ENCODE measurements around the gene NMUR2. TPM values are rescaled to one million over a fixed set of nuclear protein-coding genes. Genes with fewer than 3 reads are reported as not detected.

NMUR2 gene, protein sequence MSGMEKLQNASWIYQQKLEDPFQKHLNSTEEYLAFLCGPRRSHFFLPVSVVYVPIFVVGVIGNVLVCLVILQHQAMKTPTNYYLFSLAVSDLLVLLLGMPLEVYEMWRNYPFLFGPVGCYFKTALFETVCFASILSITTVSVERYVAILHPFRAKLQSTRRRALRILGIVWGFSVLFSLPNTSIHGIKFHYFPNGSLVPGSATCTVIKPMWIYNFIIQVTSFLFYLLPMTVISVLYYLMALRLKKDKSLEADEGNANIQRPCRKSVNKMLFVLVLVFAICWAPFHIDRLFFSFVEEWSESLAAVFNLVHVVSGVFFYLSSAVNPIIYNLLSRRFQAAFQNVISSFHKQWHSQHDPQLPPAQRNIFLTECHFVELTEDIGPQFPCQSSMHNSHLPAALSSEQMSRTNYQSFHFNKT
- total RNA-seq = not detected

DNA sequence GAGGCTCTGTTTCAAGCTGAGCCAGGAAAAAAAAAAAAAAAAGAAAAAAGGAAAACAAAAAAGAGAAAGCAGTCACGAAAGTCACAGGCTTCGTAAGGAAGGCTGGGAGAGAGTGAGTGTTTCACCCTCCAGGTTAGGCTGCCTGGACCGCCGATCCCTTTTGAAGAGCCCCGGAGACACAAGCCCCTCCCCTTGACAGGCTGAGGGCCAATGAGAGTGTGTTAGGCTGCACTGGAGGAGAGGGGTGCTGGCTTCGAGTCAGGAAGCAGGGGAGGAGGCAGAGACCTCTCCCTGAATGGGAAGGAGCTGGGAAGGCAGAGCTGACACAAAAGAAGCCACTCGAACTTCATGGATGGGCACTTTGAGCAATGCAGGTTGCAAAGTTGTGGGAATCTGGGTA lies at the start of gene NMUR2:
NMUR2 (minus strand) TSS at position 135 of the 400 bp plus-strand sequence. CDS start 166 bp downstream, outside the sequence.
- Histone ChIP-seq H3K4me3 (ENCODE audit: low read length in 3 of 3) (no peak within 1 kb of the TSS), H3K4me1 (ENCODE audit: control insufficient read depth in 3 of 3, insufficient read depth in 3 of 3, low read length in 3 of 3) (no peaks in the 10 kb centered on the region), H3K9me3 (ENCODE audit: control insufficient read depth in 3 of 3, low read length in 3 of 3) (no peaks in the 10 kb centered on the region), H3K9ac (ENCODE audit: low read depth in 1 of 3, low read length in 3 of 3) (no peak within 1 kb of the TSS), H3K27me3 (ENCODE audit: control insufficient read depth in 3 of 3, insufficient read depth in 3 of 3, low read length in 3 of 3) (no peaks in the 10 kb centered on the region), H3K27ac (ENCODE audit: low read depth, low read length) (no peak within 1 kb of the TSS), H3K36me3 (ENCODE audit: control insufficient read depth in 3 of 3, insufficient read depth in 3 of 3, low read length in 3 of 3) (no peaks in the 10 kb centered on the region)

DNA sequence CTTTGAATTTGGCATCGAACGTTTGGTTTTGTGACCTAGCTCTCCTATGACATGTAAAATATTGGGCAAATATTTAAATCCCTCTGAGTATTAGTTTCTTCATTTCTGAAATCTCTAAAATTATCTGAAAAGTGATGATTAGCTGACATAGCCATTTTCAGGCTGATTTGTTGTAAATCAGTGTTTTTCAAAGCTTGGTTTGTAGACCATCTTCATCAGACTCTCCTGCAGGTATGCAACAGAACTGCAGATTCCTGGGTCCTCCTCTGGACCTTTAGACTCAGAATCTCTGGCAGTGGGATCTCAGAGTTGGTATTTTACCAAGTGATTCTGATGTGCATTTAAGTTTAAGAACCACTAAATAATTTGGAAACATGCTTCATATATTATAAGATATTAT lies 38.9 kb upstream of the NMUR2 start:
- no peaks in the 10 kb centered on the region for H3K4me1 ChIP-seq (ENCODE audit: control insufficient read depth in 3 of 3, insufficient read depth in 3 of 3, low read length in 3 of 3)
- H3K27ac ChIP-seq (ENCODE audit: low read depth, low read length) = no peak overlapping the region
- peaks cover 0 to 2% (median 0%) of the 10 kb centered on the region in 3 donors for H3K9me3 ChIP-seq (ENCODE audit: control insufficient read depth in 3 of 3, low read length in 3 of 3)
- H3K9ac ChIP-seq (ENCODE audit: low read depth in 1 of 3, low read length in 3 of 3) = no peak overlapping the region
- H3K27me3 ChIP-seq (ENCODE audit: control insufficient read depth in 3 of 3, insufficient read depth in 3 of 3, low read length in 3 of 3) = no peaks in the 10 kb centered on the region
- H3K36me3 ChIP-seq (ENCODE audit: control insufficient read depth in 3 of 3, insufficient read depth in 3 of 3, low read length in 3 of 3) = no peaks in the 10 kb centered on the region
- no peak overlapping the region for H3K4me3 ChIP-seq (ENCODE audit: low read length in 3 of 3)

DNA sequence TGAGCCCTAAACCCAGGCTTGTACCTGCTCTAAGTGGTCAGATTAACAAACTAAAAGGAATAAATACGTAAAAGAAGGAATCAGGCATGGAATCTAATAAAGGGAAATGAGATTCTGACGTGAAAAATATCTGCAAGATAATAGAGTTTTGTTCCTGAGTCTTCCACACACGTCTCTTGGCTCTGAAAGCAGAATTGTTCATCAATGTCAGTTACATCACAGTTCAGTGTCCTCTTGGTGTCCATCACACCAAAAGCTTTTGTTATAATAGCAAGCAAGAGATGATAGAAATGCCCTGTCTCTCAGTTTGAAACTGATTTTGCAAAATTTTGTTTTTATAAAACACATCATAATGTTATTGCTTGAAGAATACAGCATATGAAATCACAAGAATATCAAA lies 34.7 kb upstream of the NMUR2 start:
- Histone ChIP-seq H3K9me3 (ENCODE audit: control insufficient read depth in 3 of 3, low read length in 3 of 3) (no peaks in the 10 kb centered on the region), H3K9ac (ENCODE audit: low read depth in 1 of 3, low read length in 3 of 3) (no peak overlapping the region), H3K27me3 (ENCODE audit: control insufficient read depth in 3 of 3, insufficient read depth in 3 of 3, low read length in 3 of 3) (no peaks in the 10 kb centered on the region), H3K27ac (ENCODE audit: low read depth, low read length) (no peak overlapping the region), H3K36me3 (ENCODE audit: control insufficient read depth in 3 of 3, insufficient read depth in 3 of 3, low read length in 3 of 3) (no peaks in the 10 kb centered on the region), H3K4me1 (ENCODE audit: control insufficient read depth in 3 of 3, insufficient read depth in 3 of 3, low read length in 3 of 3) (no peaks in the 10 kb centered on the region), H3K4me3 (ENCODE audit: low read length in 3 of 3) (no peak overlapping the region)

DNA sequence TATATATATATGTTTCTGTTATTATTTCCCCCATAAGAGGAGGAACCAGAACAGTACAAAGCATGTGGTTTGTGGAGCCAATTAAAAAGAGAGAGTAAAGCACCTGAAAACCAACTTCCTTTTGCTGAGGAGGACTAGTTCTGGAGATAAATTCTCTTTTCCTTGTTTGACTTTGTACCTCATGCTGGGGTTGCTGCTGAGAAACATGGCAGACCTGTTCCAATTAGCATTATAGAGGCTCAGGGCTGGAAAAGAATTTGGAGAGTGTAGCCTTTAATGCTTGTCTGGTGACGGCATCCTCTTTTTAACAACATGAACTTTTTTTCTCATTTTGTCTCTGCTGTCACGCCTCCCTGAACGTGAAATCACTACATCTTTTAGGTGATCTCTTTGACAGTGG lies 32.8 kb upstream of the NMUR2 start:
- H3K27ac ChIP-seq (ENCODE audit: low read depth, low read length) = no peak overlapping the region
- H3K4me3 ChIP-seq (ENCODE audit: low read length in 3 of 3) = no peak overlapping the region
- no peaks in the 10 kb centered on the region for H3K36me3 ChIP-seq (ENCODE audit: control insufficient read depth in 3 of 3, insufficient read depth in 3 of 3, low read length in 3 of 3)
- no peaks in the 10 kb centered on the region for H3K4me1 ChIP-seq (ENCODE audit: control insufficient read depth in 3 of 3, insufficient read depth in 3 of 3, low read length in 3 of 3)
- H3K9ac ChIP-seq (ENCODE audit: low read depth in 1 of 3, low read length in 3 of 3) = no peak overlapping the region
- no peaks in the 10 kb centered on the region for H3K27me3 ChIP-seq (ENCODE audit: control insufficient read depth in 3 of 3, insufficient read depth in 3 of 3, low read length in 3 of 3)
- H3K9me3 ChIP-seq (ENCODE audit: control insufficient read depth in 3 of 3, low read length in 3 of 3) = no peaks in the 10 kb centered on the region

DNA sequence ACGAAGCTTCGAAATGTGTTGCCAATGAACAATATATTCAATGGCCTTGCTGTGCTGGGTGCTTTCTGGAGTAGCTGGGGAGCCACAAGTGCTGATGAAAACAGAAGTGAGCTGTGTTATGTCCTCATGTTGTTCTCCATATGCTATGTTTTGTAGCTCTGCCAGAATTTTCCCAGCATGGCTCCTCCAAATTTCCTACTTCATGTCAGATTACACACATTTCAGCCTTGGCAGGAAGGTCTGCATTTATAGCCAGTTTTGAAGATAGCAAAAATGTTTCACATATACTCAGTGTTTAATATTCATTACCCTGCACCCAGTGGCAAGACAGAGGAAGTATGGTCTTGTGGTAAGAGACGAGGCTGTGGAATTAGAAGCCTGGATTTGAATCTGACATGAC lies 22.6 kb upstream of the NMUR2 start:
- no peaks in the 10 kb centered on the region for H3K9me3 ChIP-seq (ENCODE audit: control insufficient read depth in 3 of 3, low read length in 3 of 3)
- no peaks in the 10 kb centered on the region for H3K4me1 ChIP-seq (ENCODE audit: control insufficient read depth in 3 of 3, insufficient read depth in 3 of 3, low read length in 3 of 3)
- no peak overlapping the region for H3K4me3 ChIP-seq (ENCODE audit: low read length in 3 of 3)
- H3K36me3 ChIP-seq (ENCODE audit: control insufficient read depth in 3 of 3, insufficient read depth in 3 of 3, low read length in 3 of 3) = no peaks in the 10 kb centered on the region
- no peak overlapping the region for H3K27ac ChIP-seq (ENCODE audit: low read depth, low read length)
- no peak overlapping the region for H3K9ac ChIP-seq (ENCODE audit: low read depth in 1 of 3, low read length in 3 of 3)
- H3K27me3 ChIP-seq (ENCODE audit: control insufficient read depth in 3 of 3, insufficient read depth in 3 of 3, low read length in 3 of 3) = no peaks in the 10 kb centered on the region

DNA sequence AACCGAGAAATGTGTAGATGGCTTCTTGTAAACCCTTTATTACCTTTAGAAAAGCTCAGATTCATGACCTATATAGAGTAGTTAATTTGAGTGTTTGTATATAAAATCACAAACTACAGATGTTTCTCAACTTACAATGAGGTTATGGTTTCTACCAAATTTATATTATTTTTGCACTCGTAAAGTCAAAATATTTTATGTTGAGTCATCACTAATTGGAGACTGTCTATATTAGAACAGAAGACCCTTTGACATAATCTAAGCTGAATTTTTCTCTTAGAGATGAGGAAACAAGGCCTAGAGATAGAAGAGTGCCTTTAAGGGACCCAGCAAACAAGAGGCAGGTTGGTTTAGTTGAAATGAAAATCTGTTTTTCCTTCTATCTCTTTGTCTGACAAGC lies 20.0 kb upstream of the NMUR2 start:
- no peaks in the 10 kb centered on the region for H3K4me1 ChIP-seq (ENCODE audit: control insufficient read depth in 3 of 3, insufficient read depth in 3 of 3, low read length in 3 of 3)
- no peaks in the 10 kb centered on the region for H3K9me3 ChIP-seq (ENCODE audit: control insufficient read depth in 3 of 3, low read length in 3 of 3)
- no peaks in the 10 kb centered on the region for H3K36me3 ChIP-seq (ENCODE audit: control insufficient read depth in 3 of 3, insufficient read depth in 3 of 3, low read length in 3 of 3)
- H3K27me3 ChIP-seq (ENCODE audit: control insufficient read depth in 3 of 3, insufficient read depth in 3 of 3, low read length in 3 of 3) = no peaks in the 10 kb centered on the region
- no peak overlapping the region for H3K9ac ChIP-seq (ENCODE audit: low read depth in 1 of 3, low read length in 3 of 3)
- no peak overlapping the region for H3K4me3 ChIP-seq (ENCODE audit: low read length in 3 of 3)
- H3K27ac ChIP-seq (ENCODE audit: low read depth, low read length) = no peak overlapping the region

DNA sequence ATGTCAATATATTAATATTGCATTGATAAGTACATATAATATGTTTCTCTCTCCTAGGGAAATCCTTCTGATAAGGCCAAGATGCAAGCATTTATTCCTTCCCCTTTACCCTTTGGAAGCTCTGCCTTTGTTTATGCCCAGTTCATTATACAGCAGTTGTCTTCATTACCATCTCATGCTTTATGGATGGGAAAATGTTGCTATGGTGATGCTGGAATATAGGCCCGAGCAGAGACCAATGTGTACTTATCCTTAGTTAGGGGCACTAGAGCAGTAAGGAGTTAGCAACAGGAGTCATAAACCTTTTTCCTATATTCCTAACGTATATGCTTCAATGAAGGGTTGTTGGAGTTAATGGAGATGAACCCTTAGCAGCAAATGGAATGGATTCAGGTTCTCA lies 19.4 kb upstream of the NMUR2 start:
- Histone ChIP-seq H3K9ac (ENCODE audit: low read depth in 1 of 3, low read length in 3 of 3) (no peak overlapping the region), H3K27ac (ENCODE audit: low read depth, low read length) (no peak overlapping the region), H3K36me3 (ENCODE audit: control insufficient read depth in 3 of 3, insufficient read depth in 3 of 3, low read length in 3 of 3) (no peaks in the 10 kb centered on the region), H3K4me3 (ENCODE audit: low read length in 3 of 3) (no peak overlapping the region), H3K9me3 (ENCODE audit: control insufficient read depth in 3 of 3, low read length in 3 of 3) (no peaks in the 10 kb centered on the region), H3K4me1 (ENCODE audit: control insufficient read depth in 3 of 3, insufficient read depth in 3 of 3, low read length in 3 of 3) (no peaks in the 10 kb centered on the region), H3K27me3 (ENCODE audit: control insufficient read depth in 3 of 3, insufficient read depth in 3 of 3, low read length in 3 of 3) (no peaks in the 10 kb centered on the region)

DNA sequence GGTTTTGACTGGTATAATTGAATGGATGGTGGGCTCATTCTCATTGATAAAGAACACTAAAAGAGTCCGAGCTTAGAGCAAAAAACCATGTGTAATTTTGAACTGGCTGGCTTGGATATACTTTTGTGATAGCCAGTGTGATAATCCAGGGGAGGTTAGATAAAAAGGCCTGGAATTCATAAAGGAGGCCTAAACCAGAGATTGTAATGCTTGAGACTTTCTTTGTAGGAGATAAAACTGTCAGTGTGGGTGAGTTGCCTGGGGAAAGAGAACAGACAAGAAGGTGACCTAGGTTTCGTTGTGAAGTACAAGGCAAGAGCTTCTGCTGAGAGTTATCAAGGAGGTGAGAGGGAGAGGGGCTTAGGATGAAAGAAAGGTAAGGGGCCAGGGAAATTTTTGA lies 17.0 kb upstream of the NMUR2 start:
- Histone ChIP-seq H3K27ac (ENCODE audit: low read depth, low read length) (no peak overlapping the region), H3K9ac (ENCODE audit: low read depth in 1 of 3, low read length in 3 of 3) (no peak overlapping the region), H3K9me3 (ENCODE audit: control insufficient read depth in 3 of 3, low read length in 3 of 3) (no peaks in the 10 kb centered on the region), H3K36me3 (ENCODE audit: control insufficient read depth in 3 of 3, insufficient read depth in 3 of 3, low read length in 3 of 3) (no peaks in the 10 kb centered on the region), H3K4me1 (ENCODE audit: control insufficient read depth in 3 of 3, insufficient read depth in 3 of 3, low read length in 3 of 3) (no peaks in the 10 kb centered on the region), H3K27me3 (ENCODE audit: control insufficient read depth in 3 of 3, insufficient read depth in 3 of 3, low read length in 3 of 3) (no peaks in the 10 kb centered on the region), H3K4me3 (ENCODE audit: low read length in 3 of 3) (no peak overlapping the region)

DNA sequence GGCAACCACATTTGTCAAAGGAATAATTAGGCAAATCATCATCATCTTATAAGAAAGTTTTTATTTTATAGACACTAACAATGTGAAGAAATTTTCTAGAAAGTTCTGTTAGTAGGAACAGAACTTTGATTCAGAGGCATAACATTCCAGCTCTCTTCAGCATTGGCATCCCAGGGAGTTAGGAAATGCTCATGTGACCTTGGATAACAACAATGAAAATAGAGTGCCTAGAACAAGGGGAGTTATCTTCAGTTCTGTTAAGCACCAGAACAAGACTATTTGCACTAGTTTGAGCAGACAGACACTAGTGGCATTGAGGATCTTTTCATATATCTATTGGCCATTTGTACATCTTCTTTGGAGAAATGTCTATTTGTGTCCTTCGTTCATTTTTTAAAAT lies 7.0 kb upstream of the NMUR2 start:
- no peak overlapping the region for H3K9ac ChIP-seq (ENCODE audit: low read depth in 1 of 3, low read length in 3 of 3)
- H3K36me3 ChIP-seq (ENCODE audit: control insufficient read depth in 3 of 3, insufficient read depth in 3 of 3, low read length in 3 of 3) = no peaks in the 10 kb centered on the region
- H3K27me3 ChIP-seq (ENCODE audit: control insufficient read depth in 3 of 3, insufficient read depth in 3 of 3, low read length in 3 of 3) = no peaks in the 10 kb centered on the region
- peaks cover 0 to 3% (median 0%) of the 10 kb centered on the region in 3 donors for H3K9me3 ChIP-seq (ENCODE audit: control insufficient read depth in 3 of 3, low read length in 3 of 3)
- no peak overlapping the region for H3K4me3 ChIP-seq (ENCODE audit: low read length in 3 of 3)
- no peaks in the 10 kb centered on the region for H3K4me1 ChIP-seq (ENCODE audit: control insufficient read depth in 3 of 3, insufficient read depth in 3 of 3, low read length in 3 of 3)
- H3K27ac ChIP-seq (ENCODE audit: low read depth, low read length) = no peak overlapping the region

DNA sequence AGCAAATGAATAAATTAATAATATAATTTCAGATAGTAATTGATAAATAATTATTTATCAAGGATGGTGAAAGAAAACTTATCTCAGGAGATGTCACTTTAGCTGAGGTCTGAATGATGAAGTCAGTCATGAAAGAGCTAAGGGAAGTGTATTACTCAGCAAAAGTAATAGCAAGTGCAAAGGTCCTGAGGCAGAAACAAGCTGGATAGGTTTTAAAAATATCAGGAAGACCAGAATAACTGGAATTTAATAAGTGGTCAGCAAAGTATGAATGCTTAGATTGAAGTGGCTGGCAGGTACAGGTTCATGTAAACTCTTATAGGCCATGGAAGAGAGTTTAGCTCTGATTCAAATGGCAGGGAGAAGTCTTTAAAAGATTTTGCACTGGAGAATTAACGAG lies 1.0 kb upstream of the NMUR2 start:
- no peak overlapping the region for H3K27ac ChIP-seq (ENCODE audit: low read depth, low read length)
- no peaks in the 10 kb centered on the region for H3K9me3 ChIP-seq (ENCODE audit: control insufficient read depth in 3 of 3, low read length in 3 of 3)
- no peaks in the 10 kb centered on the region for H3K36me3 ChIP-seq (ENCODE audit: control insufficient read depth in 3 of 3, insufficient read depth in 3 of 3, low read length in 3 of 3)
- no peak overlapping the region for H3K4me3 ChIP-seq (ENCODE audit: low read length in 3 of 3)
- H3K4me1 ChIP-seq (ENCODE audit: control insufficient read depth in 3 of 3, insufficient read depth in 3 of 3, low read length in 3 of 3) = no peaks in the 10 kb centered on the region
- H3K27me3 ChIP-seq (ENCODE audit: control insufficient read depth in 3 of 3, insufficient read depth in 3 of 3, low read length in 3 of 3) = no peaks in the 10 kb centered on the region
- no peak overlapping the region for H3K9ac ChIP-seq (ENCODE audit: low read depth in 1 of 3, low read length in 3 of 3)

All from skeletal muscle tissue (tissue), 4 donors.